ENCODE results near the gene B4GALNT4. TPM values are rescaled to one million over a fixed set of nuclear protein-coding genes. Genes with fewer than 3 reads are reported as not detected.

The B4GALNT4 gene
- polyA plus RNA-seq, 1 experiment = 5.4 TPM

DNA sequence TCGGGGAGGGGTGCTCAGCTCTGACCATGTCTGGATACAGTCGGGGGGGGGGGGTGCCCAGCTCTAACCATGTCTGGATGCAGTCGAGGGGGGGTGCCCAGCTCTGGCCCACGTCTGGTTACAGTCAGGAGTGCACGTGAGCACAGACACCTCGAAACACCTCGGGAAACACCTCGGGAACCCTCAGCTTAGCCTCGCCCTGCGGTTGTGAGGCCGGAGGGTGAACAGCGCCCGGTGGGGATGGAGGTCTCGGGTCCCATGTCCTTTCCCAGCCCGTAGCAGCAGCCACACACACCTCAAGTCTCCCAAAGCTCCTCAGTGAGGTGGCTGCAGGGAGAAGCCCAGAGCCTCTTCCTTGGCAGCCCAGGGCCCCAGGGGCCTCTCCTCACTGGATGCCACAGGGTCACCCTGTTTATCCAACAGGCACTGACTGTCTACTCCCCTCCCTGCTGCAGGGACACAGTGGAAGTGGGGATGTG lies 43.4 kb downstream of the B4GALNT4 start:
- no peaks in the 10 kb centered on the region for H3K36me3 ChIP-seq (ENCODE audit: control insufficient read depth, insufficient read depth, low read length)
- no peaks in the 10 kb centered on the region; the same call in 1 of the 2 replicates for H3K27me3 ChIP-seq (ENCODE audit: control insufficient read depth, insufficient read depth, low read length)
- POLR2A ChIA-PET = no interaction called here
- TF ChIP-seq, protein P1, sequence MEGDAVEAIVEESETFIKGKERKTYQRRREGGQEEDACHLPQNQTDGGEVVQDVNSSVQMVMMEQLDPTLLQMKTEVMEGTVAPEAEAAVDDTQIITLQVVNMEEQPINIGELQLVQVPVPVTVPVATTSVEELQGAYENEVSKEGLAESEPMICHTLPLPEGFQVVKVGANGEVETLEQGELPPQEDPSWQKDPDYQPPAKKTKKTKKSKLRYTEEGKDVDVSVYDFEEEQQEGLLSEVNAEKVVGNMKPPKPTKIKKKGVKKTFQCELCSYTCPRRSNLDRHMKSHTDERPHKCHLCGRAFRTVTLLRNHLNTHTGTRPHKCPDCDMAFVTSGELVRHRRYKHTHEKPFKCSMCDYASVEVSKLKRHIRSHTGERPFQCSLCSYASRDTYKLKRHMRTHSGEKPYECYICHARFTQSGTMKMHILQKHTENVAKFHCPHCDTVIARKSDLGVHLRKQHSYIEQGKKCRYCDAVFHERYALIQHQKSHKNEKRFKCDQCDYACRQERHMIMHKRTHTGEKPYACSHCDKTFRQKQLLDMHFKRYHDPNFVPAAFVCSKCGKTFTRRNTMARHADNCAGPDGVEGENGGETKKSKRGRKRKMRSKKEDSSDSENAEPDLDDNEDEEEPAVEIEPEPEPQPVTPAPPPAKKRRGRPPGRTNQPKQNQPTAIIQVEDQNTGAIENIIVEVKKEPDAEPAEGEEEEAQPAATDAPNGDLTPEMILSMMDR (IDR thresholded peaks at IDR 0.05; ENCODE audit: insufficient read depth, low read depth, low read length) = no peak
- CTCF ChIA-PET = interaction anchor here (1.9 kb wide), 1 partner anchor 35 kb away, joined by 10 read pairs; no protein-coding TSS in a partner anchor
- H3K4me3 ChIP-seq (ENCODE audit: low read depth, low read length) = no peak overlapping the region
- DNase-seq (ENCODE audit: low read depth) = no peak

DNA sequence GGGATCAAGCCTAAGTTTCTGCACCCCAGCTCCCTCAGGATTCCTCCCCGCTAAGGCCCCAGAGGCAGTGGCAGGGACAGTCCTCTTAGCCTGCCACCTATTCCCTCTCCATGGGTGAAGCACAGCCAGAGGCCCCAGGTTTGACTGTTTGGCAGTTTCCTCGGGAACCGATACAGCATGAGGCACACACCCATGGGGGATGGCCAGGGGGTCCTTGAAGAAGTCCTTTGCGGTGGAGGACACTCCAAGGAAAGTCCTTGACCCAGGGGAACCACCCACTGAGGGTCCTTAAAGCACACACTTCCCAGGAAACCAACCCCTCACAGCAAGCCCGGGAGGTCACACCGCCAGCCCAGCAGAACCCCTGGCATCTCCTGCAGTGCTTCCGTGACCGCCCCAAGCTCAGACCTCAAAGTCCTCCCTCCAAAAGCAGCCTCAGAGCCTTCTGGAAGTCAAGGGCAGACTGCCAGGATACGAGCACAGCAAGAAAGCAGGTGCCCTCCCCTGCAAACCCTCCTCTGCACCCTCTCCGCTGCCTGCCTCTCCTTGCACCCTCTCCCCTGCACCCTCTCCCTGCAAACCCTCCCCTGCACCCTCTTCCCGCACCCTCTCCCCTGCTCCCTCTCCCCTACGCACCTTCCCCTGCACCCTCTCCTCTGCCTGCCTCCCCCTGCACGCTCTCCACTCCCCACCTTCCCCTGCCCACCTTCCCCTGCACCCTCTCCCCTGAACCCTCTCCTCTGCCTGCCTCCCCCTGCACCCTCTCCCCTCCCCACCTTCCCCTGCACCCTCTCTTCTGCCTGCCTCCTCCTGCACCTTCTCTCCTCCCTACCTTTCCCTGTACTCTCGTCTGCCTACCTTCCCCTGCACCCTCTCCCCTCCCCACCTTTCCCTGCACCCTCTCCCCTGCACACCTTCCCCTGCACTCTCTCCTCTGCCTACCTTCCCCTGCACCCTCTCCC lies 44.1 kb downstream of the B4GALNT4 start:
- TF ChIP-seq, protein P1 (IDR thresholded peaks at IDR 0.05; ENCODE audit: insufficient read depth, low read depth, low read length) = no peak
- ChIA-PET POLR2A (no interaction called here), CTCF (interaction anchor here (1.9 kb wide), 1 partner anchor 35 kb away, joined by 10 read pairs; no protein-coding TSS in a partner anchor)
- no peak for DNase-seq (ENCODE audit: low read depth)
- H3K4me3 ChIP-seq (ENCODE audit: low read depth, low read length) = no peak overlapping the region
- H3K27me3 ChIP-seq (ENCODE audit: control insufficient read depth, insufficient read depth, low read length) = peaks cover 2% of the 10 kb centered on the region
- no peaks in the 10 kb centered on the region for H3K36me3 ChIP-seq (ENCODE audit: control insufficient read depth, insufficient read depth, low read length)

DNA sequence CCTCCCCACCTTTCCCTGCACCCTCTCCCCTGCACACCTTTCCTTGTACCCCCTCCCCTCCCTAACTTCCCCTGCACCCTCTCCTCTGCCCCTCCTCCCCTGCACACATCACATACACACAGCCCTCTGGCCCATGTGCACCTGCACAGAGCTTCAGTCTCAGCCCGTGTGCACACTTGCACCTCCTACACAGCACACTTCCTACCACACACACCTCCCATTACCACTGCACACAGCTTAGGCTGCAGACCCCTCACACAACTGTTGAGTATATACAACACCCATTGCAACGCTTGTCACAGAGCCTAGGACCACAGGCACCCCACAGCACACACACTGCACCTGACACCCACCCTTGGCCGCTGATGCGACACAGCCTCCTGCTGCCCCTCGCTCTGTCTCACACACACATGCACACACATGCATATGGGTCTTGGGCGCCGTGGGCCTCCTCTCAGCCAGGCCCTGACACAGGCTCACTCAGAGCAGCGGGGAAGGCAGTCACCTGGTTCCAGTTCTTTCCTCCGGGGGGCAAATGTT lies 45.1 kb downstream of the B4GALNT4 start:
- Histone ChIP-seq H3K27me3 (ENCODE audit: control insufficient read depth, insufficient read depth, low read length) (peaks cover 2% of the 10 kb centered on the region), H3K4me3 (ENCODE audit: low read depth, low read length) (no peak overlapping the region), H3K36me3 (ENCODE audit: control insufficient read depth, insufficient read depth, low read length) (no peaks in the 10 kb centered on the region)
- DNase-seq (ENCODE audit: low read depth) = no peak
- ChIA-PET POLR2A (no interaction called here), CTCF (no interaction called here)
- TF ChIP-seq, protein P1 (IDR thresholded peaks at IDR 0.05; ENCODE audit: insufficient read depth, low read depth, low read length) = no peak

DNA sequence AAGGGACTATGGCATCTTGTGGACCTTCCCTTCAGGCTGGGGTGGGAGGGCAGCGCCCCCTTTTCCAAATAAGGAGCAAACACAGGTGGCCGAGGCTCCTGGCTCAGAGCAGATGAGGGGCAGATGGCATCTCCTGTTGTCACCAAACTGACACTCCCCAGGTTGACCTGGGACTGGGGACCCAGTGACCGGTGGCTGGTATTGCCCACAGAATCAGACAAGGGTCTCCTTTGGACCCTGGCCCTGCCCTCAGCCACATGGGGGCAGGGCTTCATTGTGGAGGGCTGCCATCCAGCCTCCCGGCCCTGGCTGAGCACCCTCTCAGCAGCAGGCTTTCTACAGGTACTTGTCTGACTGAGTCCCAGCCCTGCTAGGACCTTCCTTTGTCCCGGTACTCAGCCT lies 46.3 kb downstream of the B4GALNT4 start:
- ChIA-PET POLR2A (no interaction called here), CTCF (no interaction called here)
- Histone ChIP-seq H3K4me3 (ENCODE audit: low read depth, low read length) (no peak overlapping the region), H3K27me3 (ENCODE audit: control insufficient read depth, insufficient read depth, low read length) (peaks cover 2% of the 10 kb centered on the region), H3K36me3 (ENCODE audit: control insufficient read depth, insufficient read depth, low read length) (no peaks in the 10 kb centered on the region)
- no peak for DNase-seq (ENCODE audit: low read depth)
- TF ChIP-seq, protein P1 (IDR thresholded peaks at IDR 0.05; ENCODE audit: insufficient read depth, low read depth, low read length) = no peak

DNA sequence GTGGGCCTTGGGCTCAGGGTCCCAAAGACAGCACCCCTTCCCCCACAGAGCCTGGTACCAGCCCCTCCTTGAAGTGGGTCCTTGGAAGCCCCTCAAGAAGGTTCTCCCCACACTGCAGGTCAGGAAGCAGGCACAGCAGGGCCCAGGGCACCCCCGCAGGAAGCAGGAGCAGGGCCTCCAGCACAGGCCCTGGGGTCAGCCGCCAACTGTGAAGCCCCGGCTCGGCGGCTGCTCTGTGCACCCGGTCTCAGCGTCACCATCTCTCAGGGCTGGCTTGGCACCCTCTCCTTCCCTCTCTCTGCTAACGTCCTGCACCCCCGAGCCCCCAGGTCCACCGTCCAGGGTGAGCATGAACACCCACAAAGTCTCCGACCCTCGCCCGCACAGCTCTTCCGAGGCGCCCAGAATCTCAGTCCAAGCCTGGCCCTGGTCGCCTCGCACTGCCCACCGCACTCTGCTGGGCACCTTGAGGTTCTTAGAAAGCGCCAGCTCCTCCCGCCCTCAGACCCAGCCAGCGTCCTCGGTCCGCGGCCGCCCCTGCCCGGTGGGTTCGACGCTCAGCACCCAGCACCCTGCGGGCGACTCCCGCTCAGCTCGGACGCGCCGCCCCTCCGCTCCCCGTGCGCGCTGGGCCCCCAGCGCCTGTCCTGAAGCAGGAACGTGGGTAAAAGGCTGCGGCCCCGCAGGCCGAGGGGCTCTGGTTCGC lies 46.9 kb downstream of the B4GALNT4 start:
- Histone ChIP-seq H3K36me3 (ENCODE audit: control insufficient read depth, insufficient read depth, low read length) (no peaks in the 10 kb centered on the region), H3K27me3 (ENCODE audit: control insufficient read depth, insufficient read depth, low read length) (peaks cover 2% of the 10 kb centered on the region), H3K4me3 (ENCODE audit: low read depth, low read length) (peak overlapping the region; percentile 47)
- ChIA-PET POLR2A (no interaction called here), CTCF (interaction anchor here (0.6 kb wide), 1 partner anchor 62 kb away, joined by 3 read pairs; no protein-coding TSS in a partner anchor)
- DNase-seq (ENCODE audit: low read depth) = no peak
- TF ChIP-seq, protein P1 (IDR thresholded peaks at IDR 0.05; ENCODE audit: insufficient read depth, low read depth, low read length) = no peak
